ENCODE results near the gene TMEM123. TPM values are rescaled to one million over a fixed set of nuclear protein-coding genes. Genes with fewer than 3 reads are reported as not detected.

Gene TMEM123
- total and polyA plus RNA-seq, 2 of the 13 experiments (the other 11 are each of a cell fraction or from before 2014, with no cell fraction given): 365 to 2,761 TPM

DNA sequence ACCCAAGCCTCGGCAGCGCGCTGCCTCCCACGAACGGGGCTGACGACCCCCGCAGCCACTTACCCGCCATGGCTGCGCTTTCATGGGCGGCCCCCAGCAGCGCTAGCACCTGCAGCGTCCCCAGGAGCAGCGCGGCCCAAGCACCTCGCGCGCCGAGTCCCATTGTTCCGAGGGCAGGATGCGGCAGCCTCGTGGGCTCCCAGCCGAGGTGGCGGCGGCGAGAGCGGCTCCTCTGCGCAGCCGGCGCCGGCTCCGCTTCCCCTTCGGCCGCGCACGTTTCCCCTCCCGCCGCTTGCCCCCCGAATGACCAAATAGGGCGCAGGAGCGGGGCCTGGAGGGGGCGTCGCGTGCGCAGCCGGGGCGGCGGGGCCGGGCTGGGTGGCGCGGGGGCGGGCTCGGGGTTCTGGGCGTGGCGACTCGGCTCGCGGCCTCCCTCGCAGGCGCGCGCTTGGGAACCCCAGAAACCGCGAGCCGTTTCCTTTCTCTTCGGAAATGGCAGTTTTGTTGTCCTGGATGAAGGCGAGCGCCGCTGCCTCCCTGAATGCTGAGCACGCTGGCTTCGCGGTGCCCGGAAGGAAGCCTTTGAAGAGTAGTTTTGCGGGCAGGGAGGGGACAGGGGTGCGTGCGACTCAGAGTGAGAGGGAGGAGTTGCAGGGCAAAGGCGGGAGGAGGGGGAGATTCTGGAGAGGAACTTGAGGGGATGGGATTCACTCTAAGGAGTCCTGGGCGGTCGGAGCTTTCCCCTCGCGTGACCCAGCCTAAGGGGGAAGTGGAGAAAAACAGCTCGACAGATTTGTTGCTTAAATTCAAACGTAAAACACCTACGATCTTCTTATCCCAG is at the start of gene TMEM123 (continued):
- TF ChIP-seq GATA4 (IDR thresholded peaks at IDR 0.05; ENCODE audit: borderline replicate concordance, low read depth): no peak
- 0 out of 2 replicates have a peak, but pooled peaks have one; percentile 15 for TF ChIP-seq CREM (IDR thresholded peaks at IDR 0.05)
- TF ChIP-seq CREM (CRISPR knock-in tag; IDR thresholded peaks at IDR 0.05): no peak
- no peak for TF ChIP-seq SRSF4 (IDR thresholded peaks at IDR 0.05; ENCODE audit: low read depth, low read length, poor library complexity, severe bottlenecking)
- TF ChIP-seq SNAPC2 (CRISPR knock-in tag; IDR thresholded peaks at IDR 0.05): no peak
- TF ChIP-seq SRSF1 (optimal IDR thresholded peaks at IDR 0.05; ENCODE audit: low read depth, low read length): peak; percentile 58
- TF ChIP-seq CBX2 (IDR thresholded peaks at IDR 0.05; ENCODE audit: low read depth, low read length): no peak
- no peak for TF ChIP-seq CBX2 (CRISPR knock-in tag; IDR thresholded peaks at IDR 0.05; ENCODE audit: low read depth)
- TF ChIP-seq, protein P1, sequence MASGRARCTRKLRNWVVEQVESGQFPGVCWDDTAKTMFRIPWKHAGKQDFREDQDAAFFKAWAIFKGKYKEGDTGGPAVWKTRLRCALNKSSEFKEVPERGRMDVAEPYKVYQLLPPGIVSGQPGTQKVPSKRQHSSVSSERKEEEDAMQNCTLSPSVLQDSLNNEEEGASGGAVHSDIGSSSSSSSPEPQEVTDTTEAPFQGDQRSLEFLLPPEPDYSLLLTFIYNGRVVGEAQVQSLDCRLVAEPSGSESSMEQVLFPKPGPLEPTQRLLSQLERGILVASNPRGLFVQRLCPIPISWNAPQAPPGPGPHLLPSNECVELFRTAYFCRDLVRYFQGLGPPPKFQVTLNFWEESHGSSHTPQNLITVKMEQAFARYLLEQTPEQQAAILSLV (CRISPR knock-in tag; IDR thresholded peaks at IDR 0.05; ENCODE audit: borderline replicate concordance): peak; percentile 59; the same call in 1 of the 2 replicates
- TF ChIP-seq GTF3A (CRISPR knock-in tag; conservative IDR thresholded peaks at IDR 0.05): no peak
- no peak for TF ChIP-seq RBM22 (optimal IDR thresholded peaks at IDR 0.05; ENCODE audit: low read length)
- TF ChIP-seq THAP11 (CRISPR knock-in tag; IDR thresholded peaks at IDR 0.05): peak; percentile 48; the same call in 1 of the 2 replicates
- no peak for TF ChIP-seq PPARG (CRISPR knock-in tag; conservative IDR thresholded peaks at IDR 0.05)
- TF ChIP-seq PITX1 (CRISPR knock-in tag; IDR thresholded peaks at IDR 0.05): no peak; the same call in 1 of the 2 replicates
- TF ChIP-seq, protein P2, sequence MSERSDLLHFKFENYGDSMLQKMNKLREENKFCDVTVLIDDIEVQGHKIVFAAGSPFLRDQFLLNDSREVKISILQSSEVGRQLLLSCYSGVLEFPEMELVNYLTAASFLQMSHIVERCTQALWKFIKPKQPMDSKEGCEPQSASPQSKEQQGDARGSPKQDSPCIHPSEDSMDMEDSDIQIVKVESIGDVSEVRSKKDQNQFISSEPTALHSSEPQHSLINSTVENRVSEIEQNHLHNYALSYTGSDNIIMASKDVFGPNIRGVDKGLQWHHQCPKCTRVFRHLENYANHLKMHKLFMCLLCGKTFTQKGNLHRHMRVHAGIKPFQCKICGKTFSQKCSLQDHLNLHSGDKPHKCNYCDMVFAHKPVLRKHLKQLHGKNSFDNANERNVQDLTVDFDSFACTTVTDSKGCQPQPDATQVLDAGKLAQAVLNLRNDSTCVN (CRISPR knock-in tag; IDR thresholded peaks at IDR 0.05; ENCODE audit: borderline replicate concordance): peak; percentile 69; the same call in 1 of the 2 replicates
- no peak for TF ChIP-seq AKAP8 (CRISPR knock-in tag; IDR thresholded peaks at IDR 0.05)
- TF ChIP-seq, protein P3, sequence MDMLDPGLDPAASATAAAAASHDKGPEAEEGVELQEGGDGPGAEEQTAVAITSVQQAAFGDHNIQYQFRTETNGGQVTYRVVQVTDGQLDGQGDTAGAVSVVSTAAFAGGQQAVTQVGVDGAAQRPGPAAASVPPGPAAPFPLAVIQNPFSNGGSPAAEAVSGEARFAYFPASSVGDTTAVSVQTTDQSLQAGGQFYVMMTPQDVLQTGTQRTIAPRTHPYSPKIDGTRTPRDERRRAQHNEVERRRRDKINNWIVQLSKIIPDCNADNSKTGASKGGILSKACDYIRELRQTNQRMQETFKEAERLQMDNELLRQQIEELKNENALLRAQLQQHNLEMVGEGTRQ (IDR thresholded peaks at IDR 0.05; ENCODE audit: low read depth, low read length): no peak
- TF ChIP-seq, protein P3 (CRISPR knock-in tag; IDR thresholded peaks at IDR 0.05; ENCODE audit: borderline replicate concordance): no peak
- no peak for TF ChIP-seq ZBTB21 (CRISPR knock-in tag; IDR thresholded peaks at IDR 0.05)
- TF ChIP-seq, protein P4, sequence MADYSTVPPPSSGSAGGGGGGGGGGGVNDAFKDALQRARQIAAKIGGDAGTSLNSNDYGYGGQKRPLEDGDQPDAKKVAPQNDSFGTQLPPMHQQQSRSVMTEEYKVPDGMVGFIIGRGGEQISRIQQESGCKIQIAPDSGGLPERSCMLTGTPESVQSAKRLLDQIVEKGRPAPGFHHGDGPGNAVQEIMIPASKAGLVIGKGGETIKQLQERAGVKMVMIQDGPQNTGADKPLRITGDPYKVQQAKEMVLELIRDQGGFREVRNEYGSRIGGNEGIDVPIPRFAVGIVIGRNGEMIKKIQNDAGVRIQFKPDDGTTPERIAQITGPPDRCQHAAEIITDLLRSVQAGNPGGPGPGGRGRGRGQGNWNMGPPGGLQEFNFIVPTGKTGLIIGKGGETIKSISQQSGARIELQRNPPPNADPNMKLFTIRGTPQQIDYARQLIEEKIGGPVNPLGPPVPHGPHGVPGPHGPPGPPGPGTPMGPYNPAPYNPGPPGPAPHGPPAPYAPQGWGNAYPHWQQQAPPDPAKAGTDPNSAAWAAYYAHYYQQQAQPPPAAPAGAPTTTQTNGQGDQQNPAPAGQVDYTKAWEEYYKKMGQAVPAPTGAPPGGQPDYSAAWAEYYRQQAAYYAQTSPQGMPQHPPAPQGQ (CRISPR knock-in tag; IDR thresholded peaks at IDR 0.05; ENCODE audit: borderline replicate concordance): no peak
- peak; percentile 49; the same call in 1 of the 2 replicates for TF ChIP-seq NFKBIZ (CRISPR knock-in tag; IDR thresholded peaks at IDR 0.05)
- TF ChIP-seq, protein P5, sequence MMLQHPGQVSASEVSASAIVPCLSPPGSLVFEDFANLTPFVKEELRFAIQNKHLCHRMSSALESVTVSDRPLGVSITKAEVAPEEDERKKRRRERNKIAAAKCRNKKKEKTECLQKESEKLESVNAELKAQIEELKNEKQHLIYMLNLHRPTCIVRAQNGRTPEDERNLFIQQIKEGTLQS (CRISPR knock-in tag; IDR thresholded peaks at IDR 0.05): no peak
- TF ChIP-seq ZBTB42 (CRISPR knock-in tag; IDR thresholded peaks at IDR 0.05): peak; percentile 19; the same call in 1 of the 2 replicates
- TF ChIP-seq SRY (CRISPR knock-in tag; IDR thresholded peaks at IDR 0.05): peak; percentile 93

Measured in HepG2 (cell line).